HEK293 (cell line): Measurements from ENCODE around the gene CAMKV.

ENCODE experiments used
- CTCF ChIP-seq: fragments of 450-650 bp; formaldehyde crosslinking; IDR thresholded peaks from 2 replicates; pipeline ENCODE4 v1.5.1; 2016; ENCODE audit warnings: missing biosample characterization, missing genetic modification characterization
- SALL2 ChIP-seq: fragments of 450-650 bp; formaldehyde crosslinking; IDR thresholded peaks from 2 replicates; pipeline ENCODE4 v1.5.0; 2017; ENCODE audit warnings: missing biosample characterization, mild to moderate bottlenecking, missing genetic modification characterization, borderline replicate concordance
- TCF7L2 ChIP-seq: IDR thresholded peaks from 2 replicates; pipeline ENCODE4 v1.6.1; 2011; ENCODE audit warnings: low read depth, mild to moderate bottlenecking, inconsistent platforms, low read length, moderate library complexity, borderline replicate concordance
- ZBTB7A ChIP-seq: fragments of 450-650 bp; formaldehyde crosslinking; IDR thresholded peaks from 2 replicates; pipeline ENCODE4 v1.5.1; 2016; ENCODE audit warnings: low read depth, missing biosample characterization, missing genetic modification characterization
- ZFP41 ChIP-seq: fragments of 450-650 bp; formaldehyde crosslinking; IDR thresholded peaks from 2 replicates; pipeline ENCODE4 v1.5.1; 2016; ENCODE audit warnings: missing biosample characterization, missing genetic modification characterization, borderline replicate concordance
- ZNF114 ChIP-seq: fragments of 450-650 bp; formaldehyde crosslinking; IDR thresholded peaks from 2 replicates; pipeline ENCODE4 v1.5.0; 2017; ENCODE audit warnings: missing biosample characterization, missing genetic modification characterization
- ZNF121 ChIP-seq: fragments of 450-650 bp; formaldehyde crosslinking; IDR thresholded peaks from 2 replicates; pipeline ENCODE4 v1.5.1; 2016; ENCODE audit warnings: missing biosample characterization, missing genetic modification characterization
- ZNF24 ChIP-seq: fragments of 450-650 bp; formaldehyde crosslinking; IDR thresholded peaks from 2 replicates; pipeline ENCODE4 v1.5.1; 2016; ENCODE audit warnings: missing biosample characterization, missing genetic modification characterization
- ZNF558 ChIP-seq: fragments of 450-650 bp; formaldehyde crosslinking; IDR thresholded peaks from 2 replicates; pipeline ENCODE4 v1.5.1; 2016; ENCODE audit warnings: missing biosample characterization, missing genetic modification characterization
- ZNF830 ChIP-seq: fragments of 450-650 bp; IDR thresholded peaks from 2 replicates; pipeline ENCODE4 v1.5.0; 2018; ENCODE audit warnings: missing biosample characterization, missing genetic modification characterization, low read depth, mild to moderate bottlenecking, moderate library complexity
- ZSCAN30 ChIP-seq: fragments of 450-650 bp; IDR thresholded peaks from 2 replicates; pipeline ENCODE4 v1.5.1; 2018; ENCODE audit warnings: missing biosample characterization, mild to moderate bottlenecking, missing genetic modification characterization, moderate library complexity
- TF ChIP-seq, protein P1 (sequence below): sonication (generic); formaldehyde crosslinking; IDR thresholded peaks from 2 replicates; pipeline ENCODE4 v1.8.1; 2022; ENCODE audit warnings: mild to moderate bottlenecking, moderate library complexity, missing genetic modification reagents

- no peak for TF ChIP-seq CTCF
- no peak for TF ChIP-seq ZNF121 (tag by site-specific recombination)
- TF ChIP-seq SALL2 (tag by site-specific recombination) = no peak
- TF ChIP-seq ZBTB7A (tag by site-specific recombination) = no peak
- no peak for TF ChIP-seq ZNF558 (tag by site-specific recombination)
- TF ChIP-seq ZNF114 (tag by site-specific recombination) = no peak
- TF ChIP-seq TCF7L2 = no peak
- TF ChIP-seq, protein P1, sequence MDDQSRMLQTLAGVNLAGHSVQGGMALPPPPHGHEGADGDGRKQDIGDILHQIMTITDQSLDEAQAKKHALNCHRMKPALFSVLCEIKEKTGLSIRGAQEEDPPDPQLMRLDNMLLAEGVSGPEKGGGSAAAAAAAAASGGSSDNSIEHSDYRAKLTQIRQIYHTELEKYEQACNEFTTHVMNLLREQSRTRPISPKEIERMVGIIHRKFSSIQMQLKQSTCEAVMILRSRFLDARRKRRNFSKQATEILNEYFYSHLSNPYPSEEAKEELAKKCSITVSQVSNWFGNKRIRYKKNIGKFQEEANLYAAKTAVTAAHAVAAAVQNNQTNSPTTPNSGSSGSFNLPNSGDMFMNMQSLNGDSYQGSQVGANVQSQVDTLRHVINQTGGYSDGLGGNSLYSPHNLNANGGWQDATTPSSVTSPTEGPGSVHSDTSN = no peak
- no peak for TF ChIP-seq ZNF830 (tag by site-specific recombination)
- no peak for TF ChIP-seq ZSCAN30
- TF ChIP-seq ZNF24 (tag by site-specific recombination) = no peak
- TF ChIP-seq ZFP41 = no peak
These were observed 2.3 kb downstream of the CAMKV start for GRCh38 chr3:49867400-49867799.
